HEK293 (cell line): ENCODE results near the gene BICRAL.
A peak's percentile ranks its signal among the peaks of the same experiment; 100 is the strongest.

Source experiments
- CTCF ChIA-PET: fragments of 350-600 bp; formaldehyde crosslinking; extraction: SDS; loops from one replicate; lab custom pipeline; 2021; ENCODE audit warnings: antibody characterized with exemption; lab: Yijun Ruan, JAX
- POLR2A ChIA-PET: fragments of 300-600 bp; formaldehyde crosslinking; extraction: SDS; loops from one replicate; lab custom pipeline; 2020; ENCODE audit warnings: antibody characterized with exemption, inconsistent platforms; lab: Yijun Ruan, JAX
- H3K27ac ChIP-seq: fragments of 200-500 bp; sonication (Bioruptor generic); 2 replicates; pipeline ENCODE4 v1.5.1; 2014; ENCODE audit warnings: low read depth, low read length, control low read depth, inconsistent platforms; ENCODE audit errors: extremely low read depth
- H3K36me3 ChIP-seq, 2 experiments: fragments of 200-500 bp in 1 of 2; sonication (Bioruptor generic) in 1 of 2; 1 replicate in 1 of 2; 2 replicates in 1 of 2; pipeline ENCODE4 v1.5.1; 2014 to 2017; ENCODE audit warnings: inconsistent platforms in 2 of 2, low read length in 2 of 2; ENCODE audit not compliant: control insufficient read depth in 2 of 2, insufficient read depth in 1 of 2
- H3K4me1 ChIP-seq: fragments of 200-500 bp; sonication (Bioruptor generic); 2 replicates; pipeline ENCODE4 v1.5.1; 2014; ENCODE audit warnings: mild to moderate bottlenecking, low read length, inconsistent platforms; ENCODE audit not compliant: control insufficient read depth, insufficient read depth
- H3K4me3 ChIP-seq: 2 replicates; pipeline ENCODE4 v1.5.1; 2011; ENCODE audit warnings: low read depth, mild to moderate bottlenecking, control low read depth, low read length, moderate library complexity
- H3K9me3 ChIP-seq: fragments of 200-500 bp; sonication (Bioruptor generic); 2 replicates; pipeline ENCODE4 v1.5.1; 2014; ENCODE audit warnings: low read depth, low read length, inconsistent platforms; ENCODE audit not compliant: control insufficient read depth, insufficient read depth
- EGR2 ChIP-seq: fragments of 450-650 bp; formaldehyde crosslinking; IDR thresholded peaks from 2 replicates; pipeline ENCODE4 v1.5.1; 2016; ENCODE audit warnings: low read depth, missing biosample characterization, missing genetic modification characterization
- SCRT1 ChIP-seq: fragments of 450-650 bp; formaldehyde crosslinking; IDR thresholded peaks from 2 replicates; pipeline ENCODE4 v1.5.1; 2016; ENCODE audit warnings: missing biosample characterization, missing genetic modification characterization, borderline replicate concordance
- SCRT2 ChIP-seq: fragments of 450-650 bp; formaldehyde crosslinking; IDR thresholded peaks from 2 replicates; pipeline ENCODE4 v1.5.1; 2016; ENCODE audit warnings: missing biosample characterization, missing genetic modification characterization
- SP2 ChIP-seq: fragments of 450-650 bp; formaldehyde crosslinking; IDR thresholded peaks from 2 replicates; pipeline ENCODE4 v1.5.1; 2016; ENCODE audit warnings: missing biosample characterization, missing genetic modification characterization
- WT1 ChIP-seq: fragments of 450-650 bp; formaldehyde crosslinking; IDR thresholded peaks from 2 replicates; pipeline ENCODE4 v1.5.1; 2016; ENCODE audit warnings: missing biosample characterization, missing genetic modification characterization
- ZBTB1 ChIP-seq: fragments of 450-650 bp; formaldehyde crosslinking; IDR thresholded peaks from 2 replicates; pipeline ENCODE4 v1.5.1; 2016; ENCODE audit warnings: missing biosample characterization, missing genetic modification characterization
- ZBTB21 ChIP-seq: fragments of 450-650 bp; formaldehyde crosslinking; IDR thresholded peaks from 2 replicates; pipeline ENCODE4 v1.5.1; 2017; ENCODE audit warnings: missing biosample characterization, missing genetic modification characterization
- ZFHX2 ChIP-seq: fragments of 450-650 bp; formaldehyde crosslinking; conservative IDR thresholded peaks from 2 replicates; pipeline ENCODE4 v1.5.1; 2016; ENCODE audit warnings: missing biosample characterization, missing genetic modification characterization
- ZIC2 ChIP-seq: fragments of 450-650 bp; formaldehyde crosslinking; IDR thresholded peaks from 2 replicates; pipeline ENCODE4 v1.5.1; 2016; ENCODE audit warnings: missing biosample characterization, missing genetic modification characterization
- ZNF133 ChIP-seq: fragments of 450-650 bp; formaldehyde crosslinking; IDR thresholded peaks from 2 replicates; pipeline ENCODE4 v1.5.1; 2016; ENCODE audit warnings: missing biosample characterization, missing genetic modification characterization
- ZNF157 ChIP-seq: fragments of 450-650 bp; formaldehyde crosslinking; IDR thresholded peaks from 2 replicates; pipeline ENCODE4 v1.5.1; 2016; ENCODE audit warnings: missing biosample characterization, missing genetic modification characterization
- ZNF221 ChIP-seq: fragments of 450-650 bp; formaldehyde crosslinking; IDR thresholded peaks from 2 replicates; pipeline ENCODE4 v1.5.1; 2017; ENCODE audit warnings: missing biosample characterization, missing genetic modification characterization, borderline replicate concordance
- ZNF324 ChIP-seq: fragments of 450-650 bp; formaldehyde crosslinking; IDR thresholded peaks from 2 replicates; pipeline ENCODE4 v1.5.1; 2016; ENCODE audit warnings: missing biosample characterization, missing genetic modification characterization
- ZNF423 ChIP-seq: fragments of 450-650 bp; formaldehyde crosslinking; IDR thresholded peaks from 2 replicates; pipeline ENCODE4 v1.5.1; 2016; ENCODE audit warnings: missing biosample characterization, missing genetic modification characterization
- ZNF548 ChIP-seq: fragments of 450-650 bp; formaldehyde crosslinking; IDR thresholded peaks from 2 replicates; pipeline ENCODE4 v1.5.1; 2016; ENCODE audit warnings: missing biosample characterization, missing genetic modification characterization
- ZNF626 ChIP-seq: fragments of 450-650 bp; sonication (Bioruptor Pico); formaldehyde crosslinking; IDR thresholded peaks from 2 replicates; pipeline ENCODE4 v1.5.1; 2018; ENCODE audit warnings: missing biosample characterization, missing genetic modification characterization, inconsistent platforms
- ZNF664 ChIP-seq: fragments of 450-650 bp; formaldehyde crosslinking; IDR thresholded peaks from 2 replicates; pipeline ENCODE4 v1.5.1; 2016; ENCODE audit warnings: missing biosample characterization, missing genetic modification characterization
- ZNF76 ChIP-seq: fragments of 450-650 bp; formaldehyde crosslinking; IDR thresholded peaks from 2 replicates; pipeline ENCODE4; 2016; ENCODE audit warnings: low read depth, missing biosample characterization, missing genetic modification characterization, borderline replicate concordance
- ZNF843 ChIP-seq: fragments of 450-650 bp; formaldehyde crosslinking; IDR thresholded peaks from 2 replicates; pipeline ENCODE4 v1.5.1; 2016; ENCODE audit warnings: missing biosample characterization, missing genetic modification characterization
- TF ChIP-seq, protein P1 (sequence below): fragments of 450-650 bp; formaldehyde crosslinking; IDR thresholded peaks from 2 replicates; pipeline ENCODE4 v1.5.1; 2017; ENCODE audit warnings: missing biosample characterization, missing genetic modification characterization
- TF ChIP-seq, protein P2 (sequence below): fragments of 450-650 bp; formaldehyde crosslinking; IDR thresholded peaks from 2 replicates; pipeline ENCODE4 v1.5.1; 2016; ENCODE audit warnings: missing biosample characterization, missing genetic modification characterization
- TF ChIP-seq, protein P3 (sequence below): fragments of 450-650 bp; formaldehyde crosslinking; IDR thresholded peaks from 2 replicates; pipeline ENCODE4 v1.5.1; 2016; ENCODE audit warnings: missing biosample characterization, missing genetic modification characterization

BICRAL gene

DNA sequence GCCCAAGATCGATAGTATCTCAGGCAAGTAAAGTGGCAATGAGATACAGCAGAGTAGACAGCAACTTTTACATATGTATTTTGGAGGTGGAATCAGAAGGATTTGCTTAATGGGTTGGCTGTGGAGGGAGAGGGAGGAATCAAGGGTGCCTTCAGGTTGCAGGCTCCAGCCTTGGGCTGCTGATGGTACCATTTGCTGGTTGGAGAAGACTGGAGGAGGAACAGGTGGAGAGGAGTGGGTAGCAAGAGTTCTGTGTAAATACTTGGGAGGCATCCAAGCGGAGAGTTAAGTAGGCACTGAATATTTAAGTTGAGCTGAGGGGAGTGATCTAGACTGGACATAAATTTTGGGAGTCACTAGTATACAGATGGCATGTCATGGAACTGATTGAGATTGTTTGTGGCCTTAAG is 5.2 kb downstream of the BICRAL start:
- H3K4me1 ChIP-seq: peaks cover 18% of the 10 kb centered on the region
- TF ChIP-seq SCRT2 (tag by site-specific recombination) (peak; percentile 94), ZNF548 (tag by site-specific recombination) (peak; percentile 68; the same call in 1 of the 2 replicates), ZNF664 (tag by site-specific recombination) (peak; percentile 89), SCRT1 (peak; percentile 58; the same call in 1 of the 2 replicates), ZIC2 (tag by site-specific recombination) (no peak), WT1 (peak; percentile 50; the same call in 1 of the 2 replicates), ZNF324 (no peak), EGR2 (tag by site-specific recombination) (peak; percentile 89), ZFHX2 (peak; percentile 82), SP2 (tag by site-specific recombination) (0 out of 2 replicates have a peak, but pooled peaks have one; percentile 4), ZNF626 (no peak)
- TF ChIP-seq, all 188 proteins: peak for 8
- no peaks in the 10 kb centered on the region for H3K9me3 ChIP-seq
- ChIA-PET POLR2A (interaction anchor here (0.6 to 16.3 kb wide), 8 partner anchors 7 to 346 kb away, joined by 3 to 316 read pairs (median 3); partner anchors contain the start of gene TBCC), CTCF (interaction anchor here (0.6 to 1.2 kb wide), 4 partner anchors 25 to 125 kb away, joined by 3 to 5 read pairs (median 3); no protein-coding TSS in a partner anchor)
- H3K27ac ChIP-seq: no peak overlapping the region; the same call in 1 of the 2 replicates
- no peak overlapping the region for H3K4me3 ChIP-seq
- H3K36me3 ChIP-seq: no peaks in the 10 kb centered on the region

DNA sequence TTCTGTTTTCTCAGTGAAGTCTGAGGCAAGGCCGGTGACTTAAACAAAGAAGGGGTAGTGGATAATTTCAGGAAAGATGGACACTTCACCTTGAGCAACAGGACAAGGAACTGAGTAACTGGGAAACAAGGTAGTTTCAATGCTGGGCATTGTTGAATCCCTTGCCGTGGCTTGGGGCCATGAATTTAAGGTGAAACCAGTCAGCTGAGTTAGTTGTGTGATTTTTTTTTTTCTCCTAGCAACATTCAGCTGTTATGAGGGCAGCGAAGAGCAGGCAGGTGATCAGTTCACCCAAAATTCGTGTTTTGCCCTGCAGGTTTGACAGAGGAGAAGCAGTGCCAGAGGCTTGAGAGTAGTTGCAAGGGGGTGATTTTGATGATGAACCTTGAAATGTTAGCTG is 6.8 kb downstream of the BICRAL start:
- POLR2A ChIA-PET: interaction anchor here (0.7 to 16.3 kb wide), 5 partner anchors 29 to 139 kb away, joined by 3 to 316 read pairs (median 4); partner anchors contain the start of genes RPL7L1 and TBCC
- CTCF ChIA-PET: interaction anchor here (0.7 kb wide), 1 partner anchor 40 kb away, joined by 3 read pairs; no protein-coding TSS in a partner anchor
- Histone ChIP-seq H3K4me3 (no peak overlapping the region), H3K4me1 (peaks cover 18% of the 10 kb centered on the region), H3K9me3 (no peaks in the 10 kb centered on the region), H3K36me3 (no peaks in the 10 kb centered on the region; a peak in 1 of 3 replicates)
- no peak for TF ChIP-seq ZBTB1 (tag by site-specific recombination)
- no peak for TF ChIP-seq ZNF157 (tag by site-specific recombination)
- TF ChIP-seq ZBTB21 (tag by site-specific recombination): no peak
- no peak for TF ChIP-seq ZNF76 (tag by site-specific recombination)
- no peak for TF ChIP-seq ZNF221 (tag by site-specific recombination)
- TF ChIP-seq, protein P1, sequence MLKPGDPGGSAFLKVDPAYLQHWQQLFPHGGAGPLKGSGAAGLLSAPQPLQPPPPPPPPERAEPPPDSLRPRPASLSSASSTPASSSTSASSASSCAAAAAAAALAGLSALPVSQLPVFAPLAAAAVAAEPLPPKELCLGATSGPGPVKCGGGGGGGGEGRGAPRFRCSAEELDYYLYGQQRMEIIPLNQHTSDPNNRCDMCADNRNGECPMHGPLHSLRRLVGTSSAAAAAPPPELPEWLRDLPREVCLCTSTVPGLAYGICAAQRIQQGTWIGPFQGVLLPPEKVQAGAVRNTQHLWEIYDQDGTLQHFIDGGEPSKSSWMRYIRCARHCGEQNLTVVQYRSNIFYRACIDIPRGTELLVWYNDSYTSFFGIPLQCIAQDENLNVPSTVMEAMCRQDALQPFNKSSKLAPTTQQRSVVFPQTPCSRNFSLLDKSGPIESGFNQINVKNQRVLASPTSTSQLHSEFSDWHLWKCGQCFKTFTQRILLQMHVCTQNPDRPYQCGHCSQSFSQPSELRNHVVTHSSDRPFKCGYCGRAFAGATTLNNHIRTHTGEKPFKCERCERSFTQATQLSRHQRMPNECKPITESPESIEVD (tag by site-specific recombination): no peak
- no peak for TF ChIP-seq ZNF843 (tag by site-specific recombination)
- TF ChIP-seq, protein P2, sequence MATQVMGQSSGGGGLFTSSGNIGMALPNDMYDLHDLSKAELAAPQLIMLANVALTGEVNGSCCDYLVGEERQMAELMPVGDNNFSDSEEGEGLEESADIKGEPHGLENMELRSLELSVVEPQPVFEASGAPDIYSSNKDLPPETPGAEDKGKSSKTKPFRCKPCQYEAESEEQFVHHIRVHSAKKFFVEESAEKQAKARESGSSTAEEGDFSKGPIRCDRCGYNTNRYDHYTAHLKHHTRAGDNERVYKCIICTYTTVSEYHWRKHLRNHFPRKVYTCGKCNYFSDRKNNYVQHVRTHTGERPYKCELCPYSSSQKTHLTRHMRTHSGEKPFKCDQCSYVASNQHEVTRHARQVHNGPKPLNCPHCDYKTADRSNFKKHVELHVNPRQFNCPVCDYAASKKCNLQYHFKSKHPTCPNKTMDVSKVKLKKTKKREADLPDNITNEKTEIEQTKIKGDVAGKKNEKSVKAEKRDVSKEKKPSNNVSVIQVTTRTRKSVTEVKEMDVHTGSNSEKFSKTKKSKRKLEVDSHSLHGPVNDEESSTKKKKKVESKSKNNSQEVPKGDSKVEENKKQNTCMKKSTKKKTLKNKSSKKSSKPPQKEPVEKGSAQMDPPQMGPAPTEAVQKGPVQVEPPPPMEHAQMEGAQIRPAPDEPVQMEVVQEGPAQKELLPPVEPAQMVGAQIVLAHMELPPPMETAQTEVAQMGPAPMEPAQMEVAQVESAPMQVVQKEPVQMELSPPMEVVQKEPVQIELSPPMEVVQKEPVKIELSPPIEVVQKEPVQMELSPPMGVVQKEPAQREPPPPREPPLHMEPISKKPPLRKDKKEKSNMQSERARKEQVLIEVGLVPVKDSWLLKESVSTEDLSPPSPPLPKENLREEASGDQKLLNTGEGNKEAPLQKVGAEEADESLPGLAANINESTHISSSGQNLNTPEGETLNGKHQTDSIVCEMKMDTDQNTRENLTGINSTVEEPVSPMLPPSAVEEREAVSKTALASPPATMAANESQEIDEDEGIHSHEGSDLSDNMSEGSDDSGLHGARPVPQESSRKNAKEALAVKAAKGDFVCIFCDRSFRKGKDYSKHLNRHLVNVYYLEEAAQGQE: no peak
- no peak for TF ChIP-seq ZNF133 (tag by site-specific recombination)
- TF ChIP-seq ZNF423 (tag by site-specific recombination): no peak
- TF ChIP-seq, protein P3, sequence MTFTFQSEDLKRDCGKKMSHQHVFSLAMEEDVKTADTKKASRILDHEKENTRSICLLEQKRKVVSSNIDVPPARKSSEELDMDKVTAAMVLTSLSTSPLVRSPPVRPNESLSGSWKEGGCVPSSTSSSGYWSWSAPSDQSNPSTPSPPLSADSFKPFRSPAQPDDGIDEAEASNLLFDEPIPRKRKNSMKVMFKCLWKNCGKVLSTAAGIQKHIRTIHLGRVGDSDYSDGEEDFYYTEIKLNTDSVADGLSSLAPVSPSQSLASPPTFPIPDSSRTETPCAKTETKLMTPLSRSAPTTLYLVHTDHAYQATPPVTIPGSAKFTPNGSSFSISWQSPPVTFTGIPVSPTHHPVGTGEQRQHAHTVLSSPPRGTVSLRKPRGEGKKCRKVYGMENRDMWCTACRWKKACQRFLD (tag by site-specific recombination): no peak
- TF ChIP-seq, all 188 proteins: peak for 0
- no peak overlapping the region for H3K27ac ChIP-seq
